Vagina (tissue), 2 donors: Measurements from ENCODE around the gene AAMDC. TPM values are rescaled to one million over a fixed set of nuclear protein-coding genes. Genes with fewer than 3 reads are reported as not detected.
"Not testable (repeated sequence)": the region's sequence is repeated elsewhere in the genome, so short reads cannot be mapped to it uniquely, and the experiment has no call there.

ENCODE experiments used
- DNase-seq, 2 donors: peaks; one replicate each; pipeline ENCODE4 v3.0.0-alpha.2; 2017; ENCODE audit errors: extremely low spot score in 2 of 2
- H3K27ac ChIP-seq: fragments of 200-600 bp; sonication (generic); one replicate; pipeline ENCODE4 v1.5.1; 2019
- H3K27me3 ChIP-seq: fragments of 200-600 bp; sonication (generic); one replicate; pipeline ENCODE4 v1.5.1; 2019
- H3K36me3 ChIP-seq, 2 donors: fragments of 200-600 bp; sonication (generic); one replicate each; pipeline ENCODE4 v1.5.1; 2017 to 2019
- H3K4me1 ChIP-seq: fragments of 200-600 bp; sonication (generic); one replicate; pipeline ENCODE4 v1.5.1; 2019
- H3K4me3 ChIP-seq, 2 donors: fragments of 200-600 bp; sonication (generic); 1 replicate in 1 of 2; 2 replicates in 1 of 2; pipeline ENCODE4 v1.5.1; 2016 to 2019
- H3K9me3 ChIP-seq: fragments of 200-600 bp; sonication (generic); one replicate; pipeline ENCODE4 v1.5.1; 2019
- POLR2A ChIP-seq, 2 donors: fragments of 450-650 bp; IDR thresholded peaks; one replicate each; pipeline ENCODE4 v1.6.1; 2017; ENCODE audit warnings: antibody characterized with exemption in 2 of 2, mild to moderate bottlenecking in 2 of 2, moderate library complexity in 2 of 2
- POLR2AphosphoS5 ChIP-seq, 2 donors: sonication (generic); formaldehyde crosslinking; IDR thresholded peaks; one replicate each; pipeline ENCODE4 v1.9.0; 2017; ENCODE audit warnings: antibody characterized with exemption in 2 of 2, mild to moderate bottlenecking in 2 of 2, low read depth in 1 of 2; ENCODE audit not compliant: insufficient read depth in 1 of 2
- intact Hi-C: fragments of 100-400 bp; cut with DNase I; formaldehyde crosslinking; loops from one replicate; pipeline ENCODE4 v1.15.1; 2023
- total RNA-seq: library from RNA; depleted of rRNA; stranded (reverse); fragments of >200 nt; gene quantifications from one replicate; pipeline ENCODE4 v1.2.3, GENCODE V29; 2016
- TF ChIP-seq, protein P1 (sequence below), 3 experiments: fragments of 450-650 bp in 2 of 3; fragments of 200-600 bp in 1 of 3; sonication (generic) in 1 of 3; IDR thresholded peaks; one replicate each; pipeline ENCODE4 v1.5.1; 2017 to 2019; ENCODE audit warnings: antibody characterized with exemption in 3 of 3, mild to moderate bottlenecking in 2 of 3, moderate library complexity in 2 of 3

The AAMDC gene
- total RNA-seq, 1 donor from 2014 or later, result 18.2 TPM

DNA sequence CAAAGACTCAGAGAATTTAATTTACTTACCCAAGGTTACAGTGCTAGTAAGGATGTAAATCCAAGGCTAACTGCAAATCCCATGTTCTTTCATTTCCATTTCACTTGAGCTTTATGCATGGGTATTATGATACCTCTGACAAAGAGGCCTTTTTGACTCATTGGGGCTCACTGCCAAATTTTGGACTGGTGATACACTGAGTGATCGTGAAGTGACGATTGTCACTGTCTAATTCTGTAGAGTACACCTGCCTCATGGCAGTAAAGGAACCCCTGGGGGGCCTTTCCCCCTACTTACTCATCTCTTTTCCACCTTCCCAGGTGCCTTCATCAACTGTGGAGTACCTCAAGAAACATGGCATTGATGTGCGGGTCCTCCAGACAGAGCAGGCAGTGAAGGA is 50.9 kb downstream of the AAMDC start:
- Histone ChIP-seq H3K4me3 (no peak overlapping the region), H3K4me1 (no peaks in the 10 kb centered on the region), H3K9me3 (no peaks in the 10 kb centered on the region), H3K36me3 (peaks cover 0 to 22% of the 10 kb centered on the region in 2 donors), H3K27ac (no peak overlapping the region), H3K27me3 (no peaks in the 10 kb centered on the region)
- intact Hi-C loops, result no loop called here
- DNase-seq, result no peak
- no peak for TF ChIP-seq POLR2A (IDR thresholded peaks at IDR 0.05)
- TF ChIP-seq POLR2AphosphoS5 (IDR thresholded peaks at IDR 0.05; ENCODE audit: insufficient read depth in 1 of 2, low read depth in 1 of 2), result no peak
- TF ChIP-seq, protein P1, sequence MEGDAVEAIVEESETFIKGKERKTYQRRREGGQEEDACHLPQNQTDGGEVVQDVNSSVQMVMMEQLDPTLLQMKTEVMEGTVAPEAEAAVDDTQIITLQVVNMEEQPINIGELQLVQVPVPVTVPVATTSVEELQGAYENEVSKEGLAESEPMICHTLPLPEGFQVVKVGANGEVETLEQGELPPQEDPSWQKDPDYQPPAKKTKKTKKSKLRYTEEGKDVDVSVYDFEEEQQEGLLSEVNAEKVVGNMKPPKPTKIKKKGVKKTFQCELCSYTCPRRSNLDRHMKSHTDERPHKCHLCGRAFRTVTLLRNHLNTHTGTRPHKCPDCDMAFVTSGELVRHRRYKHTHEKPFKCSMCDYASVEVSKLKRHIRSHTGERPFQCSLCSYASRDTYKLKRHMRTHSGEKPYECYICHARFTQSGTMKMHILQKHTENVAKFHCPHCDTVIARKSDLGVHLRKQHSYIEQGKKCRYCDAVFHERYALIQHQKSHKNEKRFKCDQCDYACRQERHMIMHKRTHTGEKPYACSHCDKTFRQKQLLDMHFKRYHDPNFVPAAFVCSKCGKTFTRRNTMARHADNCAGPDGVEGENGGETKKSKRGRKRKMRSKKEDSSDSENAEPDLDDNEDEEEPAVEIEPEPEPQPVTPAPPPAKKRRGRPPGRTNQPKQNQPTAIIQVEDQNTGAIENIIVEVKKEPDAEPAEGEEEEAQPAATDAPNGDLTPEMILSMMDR (IDR thresholded peaks at IDR 0.05), result no peak

GRCh38 chr11:77873345-77873744 is 52.4 kb downstream of the AAMDC start:
- TF ChIP-seq, protein P1 (IDR thresholded peaks at IDR 0.05), result no peak
- no peaks in the 10 kb centered on the region for H3K27me3 ChIP-seq
- H3K4me1 ChIP-seq, result peaks cover 6% of the 10 kb centered on the region
- DNase-seq, result no peak
- H3K9me3 ChIP-seq, result no peaks in the 10 kb centered on the region
- H3K27ac ChIP-seq, result no peak overlapping the region
- no peak overlapping the region for H3K4me3 ChIP-seq
- H3K36me3 ChIP-seq, result peaks cover 0 to 22% of the 10 kb centered on the region in 2 donors
- intact Hi-C loops, result no loop called here

DNA sequence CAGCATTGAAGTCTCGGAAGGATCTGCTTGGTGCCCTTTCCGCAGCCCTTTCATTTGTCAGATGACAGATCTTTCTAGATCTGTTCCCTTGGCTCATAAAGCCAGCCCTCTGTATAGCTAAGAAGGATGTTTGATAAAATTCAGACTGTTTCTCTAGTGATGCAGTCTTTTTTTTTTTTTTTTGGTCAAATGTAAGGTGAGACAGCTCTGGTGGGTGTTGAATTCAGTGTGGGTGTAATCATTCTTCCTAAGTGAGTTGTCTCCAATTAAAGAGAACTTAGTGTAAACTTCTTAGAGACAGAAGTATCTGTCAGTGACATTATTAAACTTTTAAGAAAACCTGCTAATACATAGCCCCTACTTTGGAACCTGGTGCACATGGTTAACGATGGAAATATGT is 53.3 kb downstream of the AAMDC start:
- intact Hi-C loops, result no loop called here
- no peak overlapping the region for H3K27ac ChIP-seq
- peaks cover 0 to 22% of the 10 kb centered on the region in 2 donors for H3K36me3 ChIP-seq
- TF ChIP-seq, protein P1 (IDR thresholded peaks at IDR 0.05), result no peak
- no peak for TF ChIP-seq POLR2AphosphoS5 (IDR thresholded peaks at IDR 0.05; ENCODE audit: insufficient read depth in 1 of 2, low read depth in 1 of 2)
- TF ChIP-seq POLR2A (IDR thresholded peaks at IDR 0.05), result no peak
- peaks cover 14% of the 10 kb centered on the region for H3K4me1 ChIP-seq
- DNase-seq, result no peak
- H3K27me3 ChIP-seq, result no peaks in the 10 kb centered on the region
- H3K4me3 ChIP-seq, result no peak overlapping the region
- no peaks in the 10 kb centered on the region for H3K9me3 ChIP-seq

DNA sequence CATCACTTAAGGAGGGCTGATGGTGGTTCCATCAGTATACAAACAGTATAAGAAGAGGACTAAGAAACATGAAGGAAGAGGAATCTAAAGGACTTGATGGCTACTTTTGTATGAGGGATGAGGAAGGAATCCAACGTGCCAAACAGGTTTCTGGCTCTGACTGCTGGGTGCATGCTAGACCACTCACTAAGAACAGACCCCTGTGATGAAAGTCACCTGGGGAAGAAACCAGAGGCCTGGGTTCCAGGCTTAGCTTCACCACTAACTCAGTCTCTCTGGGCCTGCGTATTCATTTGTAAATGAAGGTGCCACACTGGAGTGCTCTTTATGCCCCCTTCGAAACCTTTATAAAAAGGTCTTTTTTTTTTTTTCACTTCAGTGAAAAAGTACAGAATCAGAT is 55.1 kb downstream of the AAMDC start:
- H3K4me1 ChIP-seq, result peaks cover 17% of the 10 kb centered on the region
- no peak overlapping the region for H3K4me3 ChIP-seq
- H3K27ac ChIP-seq, result no peak overlapping the region
- no peaks in the 10 kb centered on the region for H3K9me3 ChIP-seq
- no peaks in the 10 kb centered on the region for H3K27me3 ChIP-seq
- no peak for DNase-seq
- peaks cover 0 to 17% of the 10 kb centered on the region in 2 donors for H3K36me3 ChIP-seq
- TF ChIP-seq POLR2A (IDR thresholded peaks at IDR 0.05) (no peak), POLR2AphosphoS5 (IDR thresholded peaks at IDR 0.05; ENCODE audit: insufficient read depth in 1 of 2, low read depth in 1 of 2) (no peak)
- TF ChIP-seq, protein P1 (IDR thresholded peaks at IDR 0.05), result no peak
- intact Hi-C loops, result no loop called here

DNA sequence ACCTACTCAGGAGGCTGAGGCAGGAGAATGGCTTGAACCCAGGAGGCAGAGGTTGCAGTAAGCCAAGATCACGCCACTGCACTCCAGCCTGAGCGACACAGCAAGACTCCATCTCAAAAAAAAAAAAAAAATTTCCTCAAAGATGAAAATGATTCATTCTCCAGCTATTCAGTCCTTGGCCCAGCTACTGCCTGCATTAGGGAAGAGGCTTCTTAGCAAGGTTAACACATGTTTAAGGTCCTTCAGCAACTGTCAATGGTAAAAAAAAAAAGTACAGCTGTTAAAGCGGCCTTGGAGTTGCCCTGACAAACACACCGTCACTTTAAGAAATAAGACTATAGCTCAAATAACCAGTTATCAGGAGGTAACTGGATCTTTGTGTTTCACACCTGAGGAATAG is 57.3 kb downstream of the AAMDC start:
- H3K9me3 ChIP-seq, H3K4me3 ChIP-seq, H3K27ac ChIP-seq, intact Hi-C loops, DNase-seq, H3K27me3 ChIP-seq: not testable (repeated sequence)
- TF ChIP-seq POLR2AphosphoS5 (IDR thresholded peaks at IDR 0.05; ENCODE audit: insufficient read depth in 1 of 2, low read depth in 1 of 2), result peak in 1 of 2 donors; percentile 40
- Histone ChIP-seq H3K36me3 (peaks cover 0 to 31% of the 10 kb centered on the region in 2 donors), H3K4me1 (peaks cover 17% of the 10 kb centered on the region)

DNA sequence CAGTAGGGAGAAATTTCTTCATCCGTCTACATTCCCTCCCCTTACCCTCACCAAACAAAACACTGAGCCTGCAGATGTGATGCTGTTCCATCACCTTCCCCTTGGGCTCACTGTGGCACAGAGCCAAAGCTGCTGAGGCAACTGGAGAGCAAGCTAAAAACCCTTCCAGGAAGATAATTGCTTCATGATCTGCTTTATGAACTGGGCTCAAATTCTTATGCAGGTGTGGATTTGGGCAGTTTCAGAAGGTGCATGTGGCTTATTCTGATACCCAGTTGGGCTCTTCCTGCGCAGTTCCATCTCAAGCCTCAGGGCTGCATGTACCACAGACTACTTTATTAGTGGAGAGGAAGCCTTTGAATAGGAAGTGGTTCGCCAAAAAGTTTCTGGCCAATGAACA is 58.3 kb downstream of the AAMDC start:
- Histone ChIP-seq H3K4me1 (peaks cover 17% of the 10 kb centered on the region), H3K4me3 (no peak overlapping the region), H3K27me3 (no peaks in the 10 kb centered on the region), H3K9me3 (no peaks in the 10 kb centered on the region), H3K36me3 (peaks cover 0 to 37% of the 10 kb centered on the region in 2 donors), H3K27ac (no peak overlapping the region)
- no peak for DNase-seq
- TF ChIP-seq POLR2A (IDR thresholded peaks at IDR 0.05), result no peak
- TF ChIP-seq, protein P1 (IDR thresholded peaks at IDR 0.05), result no peak
- no peak for TF ChIP-seq POLR2AphosphoS5 (IDR thresholded peaks at IDR 0.05; ENCODE audit: insufficient read depth in 1 of 2, low read depth in 1 of 2)
- intact Hi-C loops, result no loop called here
